Measurements from ENCODE around the gene PHPT1.
A peak's percentile ranks its signal among the peaks of the same experiment; 100 is the strongest.

DNA sequence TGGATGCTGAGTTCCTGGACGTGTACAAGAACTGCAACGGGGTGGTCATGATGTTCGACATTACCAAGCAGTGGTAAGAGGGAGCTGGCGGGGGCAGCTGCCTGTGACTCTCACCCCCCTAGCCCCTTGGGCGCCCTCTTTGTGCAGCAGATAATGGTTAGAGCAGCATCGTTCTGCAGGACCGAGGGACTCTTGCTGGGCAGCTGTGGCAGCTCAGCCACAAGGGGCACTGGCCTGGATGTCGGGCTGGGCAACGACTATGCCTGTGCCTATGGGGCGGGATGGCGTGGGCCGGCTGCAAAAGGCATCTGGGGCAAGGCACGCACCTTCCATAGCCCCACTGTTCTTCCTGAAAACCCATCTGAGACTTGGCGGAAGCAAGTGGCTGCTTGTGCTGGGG lies 19.8 kb upstream of the PHPT1 start:
- no peak for TF ChIP-seq BRCA1 (IDR thresholded peaks at IDR 0.05; ENCODE audit: low read depth, low read length)
- TF ChIP-seq, protein P1, sequence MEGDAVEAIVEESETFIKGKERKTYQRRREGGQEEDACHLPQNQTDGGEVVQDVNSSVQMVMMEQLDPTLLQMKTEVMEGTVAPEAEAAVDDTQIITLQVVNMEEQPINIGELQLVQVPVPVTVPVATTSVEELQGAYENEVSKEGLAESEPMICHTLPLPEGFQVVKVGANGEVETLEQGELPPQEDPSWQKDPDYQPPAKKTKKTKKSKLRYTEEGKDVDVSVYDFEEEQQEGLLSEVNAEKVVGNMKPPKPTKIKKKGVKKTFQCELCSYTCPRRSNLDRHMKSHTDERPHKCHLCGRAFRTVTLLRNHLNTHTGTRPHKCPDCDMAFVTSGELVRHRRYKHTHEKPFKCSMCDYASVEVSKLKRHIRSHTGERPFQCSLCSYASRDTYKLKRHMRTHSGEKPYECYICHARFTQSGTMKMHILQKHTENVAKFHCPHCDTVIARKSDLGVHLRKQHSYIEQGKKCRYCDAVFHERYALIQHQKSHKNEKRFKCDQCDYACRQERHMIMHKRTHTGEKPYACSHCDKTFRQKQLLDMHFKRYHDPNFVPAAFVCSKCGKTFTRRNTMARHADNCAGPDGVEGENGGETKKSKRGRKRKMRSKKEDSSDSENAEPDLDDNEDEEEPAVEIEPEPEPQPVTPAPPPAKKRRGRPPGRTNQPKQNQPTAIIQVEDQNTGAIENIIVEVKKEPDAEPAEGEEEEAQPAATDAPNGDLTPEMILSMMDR (IDR thresholded peaks at IDR 0.05; ENCODE audit: control extremely low read depth in 1 of 3, insufficient read depth in 1 of 3, low read depth in 1 of 3, low read length in 3 of 3) = peak in 1 of 3 experiments; percentile 10; a peak in 1 of 4 replicates
